Central memory CD8-positive, alpha-beta T cell (primary cell): ENCODE data around the gene TBC1D22A.

Experiments used
- ATAC-seq: fragments of 150-1000 bp; cut with Tn5 transposase; replicated peaks from 2 replicates; pipeline ENCODE4 v1.10.0; 2022; ENCODE audit warnings: mild to moderate bottlenecking, moderate FRiP score, moderate number of reproducible peaks; ENCODE audit not compliant: poor library complexity, severe bottlenecking; ENCODE audit errors: extremely low read depth
- DNase-seq, 2 donors: peaks; one replicate each; pipeline ENCODE4 v3.0.0; 2021; ENCODE audit warnings: low spot score in 2 of 2
- H3K27ac Mint-ChIP-seq: one replicate; pipeline ENCODE4 v1.8.0; 2022; ENCODE audit warnings: low read depth, mild to moderate bottlenecking, moderate library complexity, mixed read lengths
- H3K27me3 Mint-ChIP-seq: one replicate; pipeline ENCODE4 v1.8.0; 2022; ENCODE audit warnings: mixed read lengths
- H3K36me3 Mint-ChIP-seq: one replicate; pipeline ENCODE4 v1.8.0; 2022; ENCODE audit warnings: mild to moderate bottlenecking, moderate library complexity, mixed read lengths; ENCODE audit not compliant: insufficient read depth
- H3K4me1 Mint-ChIP-seq: one replicate; pipeline ENCODE4 v1.8.0; 2022; ENCODE audit warnings: mixed read lengths
- H3K4me3 Mint-ChIP-seq: one replicate; pipeline ENCODE4 v1.8.0; 2022; ENCODE audit warnings: mild to moderate bottlenecking, moderate library complexity, mixed read lengths
- H3K9me3 Mint-ChIP-seq: one replicate; pipeline ENCODE4 v1.8.0; 2022; ENCODE audit warnings: mixed read lengths

The TBC1D22A gene

GRCh38 chr22:47129902-47130635 is 367.6 kb downstream of the TBC1D22A start:
- H3K4me1 Mint-ChIP-seq, result peaks cover 7% of the 10 kb centered on the region
- H3K27me3 Mint-ChIP-seq, result no peaks in the 10 kb centered on the region
- no peak for ATAC-seq
- no peak for DNase-seq
- H3K4me3 Mint-ChIP-seq, result no peak overlapping the region
- peaks cover 6% of the 10 kb centered on the region for H3K36me3 Mint-ChIP-seq
- peak overlapping the region; percentile 46 for H3K27ac Mint-ChIP-seq
- H3K9me3 Mint-ChIP-seq, result no peaks in the 10 kb centered on the region

- Mint-ChIP-seq H3K9me3 (no peaks in the 10 kb centered on the region), H3K27me3 (no peaks in the 10 kb centered on the region), H3K4me1 (peaks cover 15% of the 10 kb centered on the region), H3K36me3 (peaks cover 10% of the 10 kb centered on the region), H3K4me3 (no peak overlapping the region), H3K27ac (no peak overlapping the region)
- ATAC-seq (no peak), DNase-seq (no peak)
Observed at GRCh38 chr22:47130883-47131631, 368.6 kb downstream of the TBC1D22A start.

- Mint-ChIP-seq H3K27me3 (no peaks in the 10 kb centered on the region), H3K4me1 (peaks cover 10% of the 10 kb centered on the region), H3K4me3 (no peak overlapping the region), H3K36me3 (peaks cover 8% of the 10 kb centered on the region), H3K9me3 (no peaks in the 10 kb centered on the region), H3K27ac (no peak overlapping the region)
- DNase-seq, result no peak
- ATAC-seq, result no peak
Observed at GRCh38 chr22:47131632-47132427, 369.4 kb downstream of the TBC1D22A start.

GRCh38 chr22:47132428-47132825 is 370.0 kb downstream of the TBC1D22A start:
- Mint-ChIP-seq H3K27me3 (no peaks in the 10 kb centered on the region), H3K4me1 (peaks cover 9% of the 10 kb centered on the region), H3K27ac (no peak overlapping the region), H3K36me3 (peaks cover 6% of the 10 kb centered on the region), H3K9me3 (no peaks in the 10 kb centered on the region), H3K4me3 (no peak overlapping the region)
- no peak for ATAC-seq
- no peak for DNase-seq

GRCh38 chr22:47133061-47133969 is 370.9 kb downstream of the TBC1D22A start:
- no peaks in the 10 kb centered on the region for H3K9me3 Mint-ChIP-seq
- H3K27me3 Mint-ChIP-seq, result no peaks in the 10 kb centered on the region
- peaks cover 6% of the 10 kb centered on the region for H3K36me3 Mint-ChIP-seq
- no peak overlapping the region for H3K27ac Mint-ChIP-seq
- peaks cover 9% of the 10 kb centered on the region for H3K4me1 Mint-ChIP-seq
- DNase-seq, result no peak
- no peak for ATAC-seq
- H3K4me3 Mint-ChIP-seq, result no peak overlapping the region

GRCh38 chr22:47134222-47134621 is 371.8 kb downstream of the TBC1D22A start:
- Mint-ChIP-seq H3K9me3 (no peaks in the 10 kb centered on the region), H3K36me3 (peaks cover 9% of the 10 kb centered on the region), H3K27ac (peak overlapping the region; percentile 5), H3K27me3 (no peaks in the 10 kb centered on the region), H3K4me3 (no peak overlapping the region), H3K4me1 (peaks cover 9% of the 10 kb centered on the region)
- no peak for DNase-seq
- ATAC-seq, result no peak

- H3K27ac Mint-ChIP-seq, result no peak overlapping the region
- peaks cover 11% of the 10 kb centered on the region for H3K36me3 Mint-ChIP-seq
- ATAC-seq (no peak), DNase-seq (no peak)
- H3K9me3 Mint-ChIP-seq, result no peaks in the 10 kb centered on the region
- no peak overlapping the region for H3K4me3 Mint-ChIP-seq
- H3K27me3 Mint-ChIP-seq, result no peaks in the 10 kb centered on the region
- H3K4me1 Mint-ChIP-seq, result peaks cover 9% of the 10 kb centered on the region
Observed at GRCh38 chr22:47135338-47135737, 372.9 kb downstream of the TBC1D22A start.

- Mint-ChIP-seq H3K4me3 (no peak overlapping the region), H3K4me1 (peaks cover 9% of the 10 kb centered on the region), H3K27ac (no peak overlapping the region), H3K9me3 (no peaks in the 10 kb centered on the region), H3K27me3 (no peaks in the 10 kb centered on the region), H3K36me3 (peaks cover 11% of the 10 kb centered on the region)
- ATAC-seq (no peak), DNase-seq (no peak)
Observed at GRCh38 chr22:47136050-47136449, 373.6 kb downstream of the TBC1D22A start.

GRCh38 chr22:47136671-47137070 is 374.2 kb downstream of the TBC1D22A start:
- ATAC-seq, result no peak
- Mint-ChIP-seq H3K4me3 (no peak overlapping the region), H3K36me3 (peaks cover 11% of the 10 kb centered on the region), H3K9me3 (no peaks in the 10 kb centered on the region), H3K27ac (no peak overlapping the region), H3K4me1 (peaks cover 9% of the 10 kb centered on the region), H3K27me3 (no peaks in the 10 kb centered on the region)
- DNase-seq, result no peak

GRCh38 chr22:47139013-47139789 is 376.8 kb downstream of the TBC1D22A start:
- no peak for ATAC-seq
- Mint-ChIP-seq H3K27me3 (no peaks in the 10 kb centered on the region), H3K4me1 (peaks cover 9% of the 10 kb centered on the region), H3K9me3 (no peaks in the 10 kb centered on the region), H3K36me3 (peaks cover 12% of the 10 kb centered on the region), H3K27ac (no peak overlapping the region), H3K4me3 (no peak overlapping the region)
- DNase-seq, result no peak

- peaks cover 9% of the 10 kb centered on the region for H3K4me1 Mint-ChIP-seq
- DNase-seq (no peak), ATAC-seq (no peak)
- H3K4me3 Mint-ChIP-seq, result no peak overlapping the region
- H3K27me3 Mint-ChIP-seq, result no peaks in the 10 kb centered on the region
- H3K27ac Mint-ChIP-seq, result no peak overlapping the region
- peaks cover 12% of the 10 kb centered on the region for H3K36me3 Mint-ChIP-seq
- no peaks in the 10 kb centered on the region for H3K9me3 Mint-ChIP-seq
Observed at GRCh38 chr22:47139790-47140119, 377.3 kb downstream of the TBC1D22A start.
